Mesodermal cell (in vitro differentiated cells): Measurements from ENCODE around the gene RALGPS1.

Source experiments
- H3K27ac ChIP-seq: 2 replicates; pipeline ENCODE4 v1.7.0; 2013; ENCODE audit warnings: mild to moderate bottlenecking, low read depth, low read length, moderate library complexity; ENCODE audit not compliant: severe bottlenecking
- H3K36me3 ChIP-seq: 2 replicates; pipeline ENCODE4 v1.7.1; 2013; ENCODE audit warnings: mild to moderate bottlenecking, low read length, moderate library complexity; ENCODE audit not compliant: control insufficient read depth, insufficient read depth
- H3K4me1 ChIP-seq: one replicate; pipeline ENCODE4 v1.7.1; 2013; ENCODE audit warnings: mild to moderate bottlenecking, low read length; ENCODE audit not compliant: insufficient read depth, control insufficient read depth, poor library complexity, severe bottlenecking
- H3K4me3 ChIP-seq: 2 replicates; pipeline ENCODE4 v1.7.0; 2013; ENCODE audit warnings: low read length, control low read depth, mild to moderate bottlenecking; ENCODE audit not compliant: insufficient read depth, poor library complexity, severe bottlenecking; ENCODE audit errors: extremely low read depth
- H3K9me3 ChIP-seq: 2 replicates; pipeline ENCODE4 v1.7.1; 2013; ENCODE audit warnings: mild to moderate bottlenecking, low read length, moderate library complexity; ENCODE audit not compliant: control insufficient read depth
- WGBS, 2 experiments: methylation state at CpG; one replicate each; pipeline ENCODE4 v1.1.5; 2013; ENCODE audit warnings: missing lambda C conversion rate in 2 of 2; ENCODE audit not compliant: insufficient coverage in 2 of 2; 5-methylcytosine and 5-hydroxymethylcytosine counted together

RALGPS1 gene

GRCh38 chr9:126906091-126906490 is 8.5 kb upstream of the RALGPS1 start:
- no peak overlapping the region for H3K27ac ChIP-seq
- no peak overlapping the region for H3K4me3 ChIP-seq
- no peaks in the 10 kb centered on the region for H3K36me3 ChIP-seq
- no peaks in the 10 kb centered on the region for H3K9me3 ChIP-seq
- 93 to 97% methylated on average over 6 of the region's 6 CpGs for WGBS, 2 experiments
- no peaks in the 10 kb centered on the region for H3K4me1 ChIP-seq

- no peak overlapping the region for H3K27ac ChIP-seq
These were observed 7.5 kb upstream of the RALGPS1 start for GRCh38 chr9:126907058-126907457.

GRCh38 chr9:126915281-126915816 is 767 bp downstream of the RALGPS1 start:
- Histone ChIP-seq H3K4me1 (no peaks in the 10 kb centered on the region), H3K9me3 (peaks cover 2% of the 10 kb centered on the region), H3K27ac (no peak overlapping the region), H3K4me3 (peak overlapping the region; percentile 11), H3K36me3 (no peaks in the 10 kb centered on the region)
- 4 to 9% methylated on average over 19 of the region's 43 CpGs for WGBS, 2 experiments

More at GRCh38 chr9:126907058-126907457, 7.5 kb upstream of the RALGPS1 start:
- Histone ChIP-seq H3K4me3 (no peak overlapping the region), H3K36me3 (no peaks in the 10 kb centered on the region), H3K4me1 (no peaks in the 10 kb centered on the region), H3K9me3 (peaks cover 2% of the 10 kb centered on the region)
- 29 to 35% methylated on average over 2 of the region's 2 CpGs for WGBS, 2 experiments

- Histone ChIP-seq H3K36me3 (no peaks in the 10 kb centered on the region), H3K4me3 (no peak overlapping the region), H3K9me3 (peaks cover 2% of the 10 kb centered on the region), H3K27ac (no peak overlapping the region), H3K4me1 (no peaks in the 10 kb centered on the region)
- 78% methylated on average over 12 to 14 of the region's 15 CpGs for WGBS, 2 experiments
These were observed 1.4 kb downstream of the RALGPS1 start for GRCh38 chr9:126915846-126916543.

- 60 to 69% methylated on average over 2 of the region's 2 CpGs for WGBS, 2 experiments
These were observed 2.3 kb downstream of the RALGPS1 start for GRCh38 chr9:126916909-126917308.

DNA sequence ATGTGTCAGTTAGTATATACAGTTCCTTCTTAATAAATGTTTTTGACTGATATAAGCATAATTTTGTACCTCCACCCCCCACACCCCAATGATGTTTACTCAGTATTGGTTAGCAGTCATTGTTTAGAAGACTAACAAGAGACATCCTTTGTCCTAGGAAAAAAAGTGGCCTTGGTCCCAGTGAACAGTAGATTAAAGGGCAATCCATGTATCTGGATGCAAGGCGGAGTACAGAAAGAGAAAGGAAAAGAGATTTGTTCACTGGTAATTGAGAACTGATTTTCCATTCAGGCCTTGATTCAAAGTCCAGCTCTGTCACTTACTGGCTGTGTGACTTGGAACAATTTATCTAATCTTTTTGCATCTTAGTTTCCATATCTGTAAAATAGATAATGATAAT is 4.6 kb downstream of the RALGPS1 start:
- H3K27ac ChIP-seq: no peak overlapping the region
- no peaks in the 10 kb centered on the region for H3K4me1 ChIP-seq
- H3K4me3 ChIP-seq: no peak overlapping the region
- H3K9me3 ChIP-seq: no peaks in the 10 kb centered on the region
- no peaks in the 10 kb centered on the region for H3K36me3 ChIP-seq
- 90 to 92% methylated on average over 1 of the region's 1 CpG for WGBS, 2 experiments

More at GRCh38 chr9:126916909-126917308, 2.3 kb downstream of the RALGPS1 start:
- Histone ChIP-seq H3K4me1 (no peaks in the 10 kb centered on the region), H3K27ac (no peak overlapping the region), H3K36me3 (no peaks in the 10 kb centered on the region), H3K4me3 (no peak overlapping the region), H3K9me3 (no peaks in the 10 kb centered on the region)

DNA sequence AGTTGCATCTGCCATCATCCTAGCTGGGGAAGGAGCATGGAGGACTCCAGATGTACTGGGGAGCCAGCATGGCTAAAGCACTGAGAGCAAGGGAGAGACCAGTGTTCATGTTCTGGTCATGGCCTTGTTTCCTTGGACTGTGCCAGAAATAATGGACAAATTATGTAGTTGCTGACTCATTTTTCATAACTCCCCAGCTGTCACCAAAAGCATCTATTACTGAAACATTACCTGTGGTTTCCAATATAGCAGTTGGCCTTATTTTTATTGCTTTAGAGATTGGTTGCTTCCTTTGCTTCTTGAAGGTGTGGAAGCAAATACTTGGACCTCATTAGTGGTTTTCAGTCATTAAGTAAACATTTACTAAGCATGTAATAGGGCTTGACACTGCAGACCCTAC is 11.3 kb downstream of the RALGPS1 start:
- Histone ChIP-seq H3K4me1 (no peaks in the 10 kb centered on the region), H3K4me3 (no peak overlapping the region), H3K9me3 (no peaks in the 10 kb centered on the region), H3K27ac (no peak overlapping the region), H3K36me3 (no peaks in the 10 kb centered on the region)

- 82 to 89% methylated on average over 2 of the region's 2 CpGs for WGBS, 2 experiments
- H3K27ac ChIP-seq: no peak overlapping the region
- H3K9me3 ChIP-seq: no peaks in the 10 kb centered on the region
- no peak overlapping the region for H3K4me3 ChIP-seq
- no peaks in the 10 kb centered on the region for H3K4me1 ChIP-seq
- H3K36me3 ChIP-seq: no peaks in the 10 kb centered on the region
These were observed 11.8 kb downstream of the RALGPS1 start for GRCh38 chr9:126926364-126926763.

DNA sequence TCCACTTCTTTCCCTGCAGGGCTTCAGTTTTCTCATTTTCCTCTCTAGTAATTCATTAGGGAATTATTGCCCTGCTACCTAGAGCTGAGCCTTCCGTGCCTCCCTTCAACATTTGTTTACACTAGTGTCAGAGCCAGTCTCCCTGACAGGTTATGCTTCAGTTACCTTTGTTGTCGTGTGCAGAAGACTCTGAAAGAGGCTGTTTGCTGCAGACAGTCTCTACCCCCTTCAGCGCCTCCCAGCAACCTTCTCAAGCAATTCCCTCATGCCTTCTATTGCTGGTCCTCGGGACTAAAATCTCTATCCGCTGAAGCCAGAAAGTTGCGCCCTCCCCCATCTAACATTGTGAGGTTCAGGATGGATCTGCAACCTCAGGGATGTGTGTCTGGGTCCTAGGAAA is 12.8 kb downstream of the RALGPS1 start:
- Histone ChIP-seq H3K4me1 (no peaks in the 10 kb centered on the region), H3K4me3 (no peak overlapping the region), H3K27ac (no peak overlapping the region), H3K9me3 (no peaks in the 10 kb centered on the region), H3K36me3 (no peaks in the 10 kb centered on the region)
- WGBS, 2 experiments: 85 to 87% methylated on average over 5 to 6 of the region's 6 CpGs

- no peak overlapping the region for H3K27ac ChIP-seq
- H3K36me3 ChIP-seq: no peaks in the 10 kb centered on the region
- H3K9me3 ChIP-seq: no peaks in the 10 kb centered on the region
- H3K4me1 ChIP-seq: no peaks in the 10 kb centered on the region
- WGBS, 2 experiments: 55 to 64% methylated on average over 9 to 11 of the region's 11 CpGs
- no peak overlapping the region for H3K4me3 ChIP-seq
These were observed 18.3 kb downstream of the RALGPS1 start for GRCh38 chr9:126932871-126933321.

GRCh38 chr9:126933334-126933980 is 18.9 kb downstream of the RALGPS1 start:
- 82 to 88% methylated on average over 7 to 10 of the region's 11 CpGs for WGBS, 2 experiments
- Histone ChIP-seq H3K27ac (no peak overlapping the region), H3K4me1 (no peaks in the 10 kb centered on the region)

More at GRCh38 chr9:126933334-126933980, 18.9 kb downstream of the RALGPS1 start:
- H3K9me3 ChIP-seq: no peaks in the 10 kb centered on the region
- H3K36me3 ChIP-seq: no peaks in the 10 kb centered on the region
- no peak overlapping the region for H3K4me3 ChIP-seq
